Keratinocyte (primary cell): ENCODE measurements around the gene GYPE. TPM values are rescaled to one million over a fixed set of nuclear protein-coding genes. Genes with fewer than 3 reads are reported as not detected.
"Not testable (repeated sequence)": the region's sequence is repeated elsewhere in the genome, so short reads cannot be mapped to it uniquely, and the experiment has no call there.

Source experiments
- DNase-seq: peaks from one replicate; pipeline ENCODE4 v3.0.0-alpha.2; 2011; ENCODE audit warnings: low read depth, missing footprints, low spot score
- FAIRE-seq: peaks from 2 replicates; lab custom pipeline; 2011; peaks lifted over from hg19 to GRCh38; lab: Jason Lieb, UNC
- H2AFZ ChIP-seq: 2 replicates; pipeline ENCODE4 v1.6.0; 2012; ENCODE audit warnings: low read length, control low read depth, inconsistent platforms; ENCODE audit not compliant: control insufficient read depth
- H3K27ac ChIP-seq: 2 replicates; pipeline ENCODE4 v1.5.1; 2011; ENCODE audit warnings: low read length; ENCODE audit not compliant: control insufficient read depth, insufficient read depth
- H3K27me3 ChIP-seq: 3 replicates; pipeline ENCODE4 v1.6.0; 2011; ENCODE audit warnings: low read length; ENCODE audit not compliant: control insufficient read depth, insufficient read depth; ENCODE audit errors: extremely low read depth
- H3K36me3 ChIP-seq, 2 experiments: 2 replicates in 1 of 2; 3 replicates in 1 of 2; pipeline ENCODE4 v1.5.1; 2011; ENCODE audit warnings: low read length in 2 of 2, mild to moderate bottlenecking in 1 of 2; ENCODE audit not compliant: control insufficient read depth in 2 of 2, insufficient read depth in 2 of 2; ENCODE audit errors: extremely low read depth in 1 of 2
- H3K4me1 ChIP-seq: 3 replicates; pipeline ENCODE4 v1.5.1; 2011; ENCODE audit warnings: low read length; ENCODE audit not compliant: control insufficient read depth, insufficient read depth; ENCODE audit errors: extremely low read depth
- H3K4me2 ChIP-seq: 3 replicates; pipeline ENCODE4 v1.6.0; 2011; ENCODE audit warnings: low read depth, low read length; ENCODE audit not compliant: control insufficient read depth, insufficient read depth; ENCODE audit errors: extremely low read depth
- H3K4me3 ChIP-seq, 3 experiments: fragments of 200-600 bp in 1 of 3; sonication (generic) in 1 of 3; 2 replicates in 2 of 3; 3 replicates in 1 of 3; pipeline ENCODE4 v1.5.1; 2011 to 2016; ENCODE audit warnings: low read length in 3 of 3, mild to moderate bottlenecking in 3 of 3, control low read depth in 2 of 3, inconsistent platforms in 1 of 3, low read depth in 1 of 3, mixed read lengths in 1 of 3, mixed run types in 1 of 3, moderate library complexity in 1 of 3; ENCODE audit not compliant: control insufficient read depth in 2 of 3, insufficient read depth in 2 of 3; ENCODE audit errors: extremely low read depth in 1 of 3
- H3K79me2 ChIP-seq: 2 replicates; pipeline ENCODE4 v1.6.0; 2012; ENCODE audit warnings: low read length; ENCODE audit not compliant: control insufficient read depth, insufficient read depth
- H3K9ac ChIP-seq: 3 replicates; pipeline ENCODE4 v1.6.0; 2011; ENCODE audit warnings: low read length; ENCODE audit not compliant: control insufficient read depth, insufficient read depth; ENCODE audit errors: extremely low read depth
- H3K9me1 ChIP-seq: 3 replicates; pipeline ENCODE4 v1.6.0; 2011; ENCODE audit warnings: low read length; ENCODE audit not compliant: control insufficient read depth, insufficient read depth; ENCODE audit errors: extremely low read depth
- H3K9me3 ChIP-seq: 2 replicates; pipeline ENCODE4 v1.5.1; 2012; ENCODE audit warnings: low read depth, low read length; ENCODE audit not compliant: control insufficient read depth
- H4K20me1 ChIP-seq: 3 replicates; pipeline ENCODE4 v1.6.0; 2011; ENCODE audit warnings: low read length; ENCODE audit not compliant: control insufficient read depth, insufficient read depth; ENCODE audit errors: extremely low read depth
- CTCF ChIP-seq, 3 experiments: IDR thresholded peaks in 1 of 3; conservative IDR thresholded peaks in 1 of 3; optimal IDR thresholded peaks in 1 of 3; 2 replicates in 2 of 3; 3 replicates in 1 of 3; pipeline versions ENCODE3 to v1.5.1; 2011; ENCODE audit warnings: low read length in 3 of 3, mild to moderate bottlenecking in 3 of 3, moderate library complexity in 2 of 3, control low read depth in 1 of 3, inconsistent platforms in 1 of 3; ENCODE audit not compliant: insufficient read depth in 2 of 3; ENCODE audit errors: extremely low read depth in 1 of 3
- dilution Hi-C: fragments of 300-500 bp; cut with MboI; formaldehyde crosslinking; loops from one replicate; pipeline ENCODE4 v1.7.0; 2020; ENCODE audit warnings: low sequenced_read_pairs; ENCODE audit not compliant: extremely low pct_ligation_motif_present
- polyA plus RNA-seq, 5 experiments: library from polyadenylated mRNA; depleted of rRNA in 3 of 5; stranded (reverse) in 3 of 5; stranded (forward) in 1 of 5; unstranded in 1 of 5; fragments of >200 nt; gene quantifications; 1 replicate in 1 of 5; 2 replicates in 3 of 5; 3 replicates in 1 of 5; pipeline versions ENCODE4 v1.2.1 to v1.2.3, GENCODE V29; 2011 to 2012; ENCODE audit warnings: missing spikeins in 2 of 5, low read depth in 1 of 5, low replicate concordance in 1 of 5

Gene GYPE
- polyA plus RNA-seq, 1 donor (not counting 4 experiments of a cell fraction or from before 2014, with no cell fraction given) = not detected

- H2AFZ ChIP-seq, H3K27ac ChIP-seq, DNase-seq, H3K36me3 ChIP-seq, H3K27me3 ChIP-seq, H3K9me3 ChIP-seq, H4K20me1 ChIP-seq, H3K9ac ChIP-seq, dilution Hi-C loops, FAIRE-seq, H3K4me2 ChIP-seq, H3K4me3 ChIP-seq, H3K4me1 ChIP-seq, H3K79me2 ChIP-seq, H3K9me1 ChIP-seq: not testable (repeated sequence)
Observed at GRCh38 chr4:143910906-143911305, 5.5 kb upstream of the GYPE start.

- TF ChIP-seq CTCF (optimal IDR thresholded peaks at IDR 0.05 in 1 of 3, IDR thresholded peaks at IDR 0.05 in 1 of 3, conservative IDR thresholded peaks at IDR 0.05 in 1 of 3; ENCODE audit: extremely low read depth in 1 of 3, insufficient read depth in 2 of 3, low read length in 3 of 3) = peak in 2 of 3 experiments; percentile 25 to 39
- H3K4me2 ChIP-seq, H2AFZ ChIP-seq, H3K9me1 ChIP-seq, FAIRE-seq, H3K4me1 ChIP-seq, H3K27ac ChIP-seq, H3K27me3 ChIP-seq, H3K79me2 ChIP-seq, H4K20me1 ChIP-seq, dilution Hi-C loops, H3K9me3 ChIP-seq, DNase-seq, H3K36me3 ChIP-seq, H3K4me3 ChIP-seq, H3K9ac ChIP-seq: not testable (repeated sequence)
Observed at GRCh38 chr4:143907811-143908210, 2.5 kb upstream of the GYPE start.

GRCh38 chr4:143904431-143904830 is 928 bp downstream of the GYPE start:
- H4K20me1 ChIP-seq, H3K27ac ChIP-seq, H3K9me3 ChIP-seq, H3K4me3 ChIP-seq, DNase-seq, H3K27me3 ChIP-seq, H3K9me1 ChIP-seq, dilution Hi-C loops, H2AFZ ChIP-seq, H3K4me2 ChIP-seq, H3K36me3 ChIP-seq, H3K4me1 ChIP-seq, H3K9ac ChIP-seq, FAIRE-seq, H3K79me2 ChIP-seq: not testable (repeated sequence)

GRCh38 chr4:143890323-143890722 is 15.0 kb downstream of the GYPE start:
- H3K4me3 ChIP-seq, H3K9me3 ChIP-seq, dilution Hi-C loops, H3K27ac ChIP-seq, DNase-seq, H4K20me1 ChIP-seq, H3K4me1 ChIP-seq, H3K4me2 ChIP-seq, H3K9ac ChIP-seq, H2AFZ ChIP-seq, H3K27me3 ChIP-seq, H3K36me3 ChIP-seq, H3K79me2 ChIP-seq, FAIRE-seq, H3K9me1 ChIP-seq: not testable (repeated sequence)
